HCT116 (cell line): ENCODE results near the gene NUP155. TPM values are rescaled to one million over a fixed set of nuclear protein-coding genes. Genes with fewer than 3 reads are reported as not detected.
"Not testable (repeated sequence)": the region's sequence is repeated elsewhere in the genome, so short reads cannot be mapped to it uniquely, and the experiment has no call there.

ENCODE experiments used
- ATAC-seq: fragments of 200-7000 bp; cut with Tn5 transposase; 2 replicates; pipeline ENCODE4 v1.9.1; 2020; ENCODE audit warnings: mild to moderate bottlenecking, moderate library complexity
- BruUV-seq: library from RNA; stranded (reverse); fragments of 400-500 nt; replicated peaks from 2 replicates; lab custom pipeline; 2021; lab: Mats Ljungman, UMichigan
- CTCF ChIA-PET: fragments of 300-600 bp; sonication (Branson Sonifier 250); formaldehyde crosslinking; loops from one replicate; lab custom pipeline; 2021; ENCODE audit warnings: antibody characterized with exemption; lab: Charles Lee
- POLR2A ChIA-PET: fragments of 300-600, 350-600 bp; sonication (Branson Sonifier 250); formaldehyde crosslinking; loops from one replicate; lab custom pipeline; 2021; ENCODE audit warnings: antibody characterized with exemption; lab: Charles Lee
- RAD21 ChIA-PET, 2 experiments: fragments of 300-600 bp; sonication (Branson Sonifier 250); formaldehyde crosslinking; loops; one replicate each; lab custom pipeline; 2023; ENCODE audit warnings: low total read pairs in 2 of 2; ENCODE audit not compliant: uncharacterized antibody in 2 of 2, unreplicated experiment in 2 of 2, low non-redundant PET in 1 of 2; lab: Charles Lee
- DNase-seq: peaks from one replicate; pipeline ENCODE4 v3.0.0-alpha.2; 2010; ENCODE audit warnings: low read depth, low spot score
- H2AFZ ChIP-seq: fragments of 200-600 bp; shearing (Covaris generic), sonication (generic); 2 replicates; pipeline ENCODE4 v1.6.1; 2017; ENCODE audit warnings: low read depth, mixed run types, mixed read lengths, antibody characterized with exemption, low read length; ENCODE audit not compliant: poor library complexity, severe bottlenecking
- H3K27ac ChIP-seq: 2 replicates; pipeline ENCODE4 v1.5.1; 2012; ENCODE audit warnings: low read depth, low read length
- H3K27me3 ChIP-seq: fragments of 200-600 bp; sonication (generic); 2 replicates; pipeline ENCODE4 v1.6.1; 2016; ENCODE audit warnings: mixed run types, low read length, mixed read lengths; ENCODE audit not compliant: insufficient read depth
- H3K36me3 ChIP-seq, 2 experiments: fragments of 200-500 bp in 1 of 2; fragments of 200-600 bp in 1 of 2; sonication (Bioruptor generic) in 1 of 2; sonication (generic) in 1 of 2; 2 replicates each; pipeline versions ENCODE4 v1.5.1 to v1.6.1; 2014 to 2016; ENCODE audit warnings: low read length in 2 of 2, inconsistent platforms in 1 of 2, mixed read lengths in 1 of 2, mixed run types in 1 of 2; ENCODE audit not compliant: insufficient read depth in 2 of 2, control insufficient read depth in 1 of 2
- H3K4me1 ChIP-seq, 2 experiments: fragments of 200-600 bp in 1 of 2; sonication (generic) in 1 of 2; 2 replicates each; pipeline versions ENCODE4 v1.5.1 to v1.6.1; 2012 to 2017; ENCODE audit warnings: low read length in 2 of 2, inconsistent platforms in 1 of 2, mild to moderate bottlenecking in 1 of 2, mixed read lengths in 1 of 2, mixed run types in 1 of 2, moderate library complexity in 1 of 2; ENCODE audit not compliant: insufficient read depth in 2 of 2, control insufficient read depth in 1 of 2
- H3K4me2 ChIP-seq: fragments of 200-600 bp; sonication (generic); 2 replicates; pipeline ENCODE4 v1.6.1; 2017; ENCODE audit warnings: mixed run types, low read length, mixed read lengths
- H3K4me3 ChIP-seq, 2 experiments: fragments of 200-600 bp in 1 of 2; sonication (generic) in 1 of 2; replicated peaks in 1 of 2; 2 replicates each; pipeline ENCODE4 v1.5.1; 2011 to 2016; ENCODE audit warnings: low read length in 2 of 2, control low read depth in 1 of 2, low read depth in 1 of 2, mild to moderate bottlenecking in 1 of 2, mixed read lengths in 1 of 2, mixed run types in 1 of 2
- H3K79me2 ChIP-seq: fragments of 200-600 bp; sonication (generic); 2 replicates; pipeline ENCODE4 v1.6.1; 2017; ENCODE audit warnings: mild to moderate bottlenecking, mixed run types, low read length, moderate library complexity, mixed read lengths; ENCODE audit not compliant: insufficient read depth
- H3K9ac ChIP-seq: fragments of 200-600 bp; sonication (generic); 2 replicates; pipeline ENCODE4 v1.6.1; 2016; ENCODE audit warnings: low read length, mixed read lengths
- H3K9me2 ChIP-seq: fragments of 200-600 bp; sonication (generic), shearing (Covaris generic); 2 replicates; pipeline ENCODE4 v1.6.1; 2017; ENCODE audit warnings: mixed run types, mild to moderate bottlenecking, moderate library complexity; ENCODE audit not compliant: insufficient read depth
- H3K9me3 ChIP-seq, 2 experiments: fragments of 200-500 bp in 1 of 2; fragments of 200-600 bp in 1 of 2; sonication (Bioruptor generic) in 1 of 2; sonication (generic) in 1 of 2; 2 replicates each; pipeline ENCODE4 v1.6.1; 2014 to 2017; ENCODE audit warnings: low read length in 2 of 2, mixed read lengths in 2 of 2, inconsistent platforms in 1 of 2, low read depth in 1 of 2, mild to moderate bottlenecking in 1 of 2, mixed run types in 1 of 2, moderate library complexity in 1 of 2; ENCODE audit not compliant: control insufficient read depth in 1 of 2, insufficient read depth in 1 of 2
- H4K20me1 ChIP-seq: fragments of 200-600 bp; sonication (generic), shearing (Covaris generic); 2 replicates; pipeline ENCODE4 v1.6.1; 2017; ENCODE audit warnings: mixed run types, mild to moderate bottlenecking, moderate library complexity; ENCODE audit not compliant: insufficient read depth
- TCF7L2 ChIP-seq: IDR thresholded peaks from 2 replicates; pipeline ENCODE4 v1.7.0; 2011; ENCODE audit warnings: borderline replicate concordance, inconsistent platforms; ENCODE audit not compliant: insufficient read depth, insufficient read length; ENCODE audit errors: extremely low read depth
- intact Hi-C: fragments of 100-400 bp; cut with micrococcal nuclease; formaldehyde crosslinking; loops from 2 replicates; pipeline ENCODE4 v1.10.0; 2022
- total RNA-seq: library from RNA; stranded (reverse); gene quantifications from one replicate; pipeline ENCODE4 v1.2.1, GENCODE V29; 2021; ENCODE audit not compliant: unreplicated experiment

NUP155 gene
- total RNA-seq, 1 experiment from 2014 or later = 80.9 TPM

- peaks cover 7% of the 10 kb centered on the region; the same call in 1 of the 2 replicates for H4K20me1 ChIP-seq
- CTCF ChIA-PET = no interaction called here
- peaks cover 85% of the 10 kb centered on the region for H3K79me2 ChIP-seq
- no peak overlapping the region for H3K4me2 ChIP-seq
- H3K27me3 ChIP-seq = no peaks in the 10 kb centered on the region
- no peak overlapping the region for H3K27ac ChIP-seq
- no peak overlapping the region for H3K9ac ChIP-seq
- H3K4me1 ChIP-seq = no peaks in the 10 kb centered on the region
- no TSS peak for BruUV-seq
- RAD21 ChIA-PET = no interaction called here
- H3K9me3 ChIP-seq = no peaks in the 10 kb centered on the region
- H2AFZ ChIP-seq = no peak overlapping the region
- intact Hi-C loops = no loop called here
- no peak for TF ChIP-seq TCF7L2
- H3K9me2 ChIP-seq = no peaks in the 10 kb centered on the region
- no peak overlapping the region for H3K4me3 ChIP-seq
- POLR2A ChIA-PET = no interaction called here
- no peak for ATAC-seq
- DNase-seq = no peak
- peaks cover 38 to 45% of the 10 kb centered on the region in 2 experiments for H3K36me3 ChIP-seq
These were observed 15.7 kb downstream of the NUP155 start for GRCh38 chr5:37355161-37355560.

DNA sequence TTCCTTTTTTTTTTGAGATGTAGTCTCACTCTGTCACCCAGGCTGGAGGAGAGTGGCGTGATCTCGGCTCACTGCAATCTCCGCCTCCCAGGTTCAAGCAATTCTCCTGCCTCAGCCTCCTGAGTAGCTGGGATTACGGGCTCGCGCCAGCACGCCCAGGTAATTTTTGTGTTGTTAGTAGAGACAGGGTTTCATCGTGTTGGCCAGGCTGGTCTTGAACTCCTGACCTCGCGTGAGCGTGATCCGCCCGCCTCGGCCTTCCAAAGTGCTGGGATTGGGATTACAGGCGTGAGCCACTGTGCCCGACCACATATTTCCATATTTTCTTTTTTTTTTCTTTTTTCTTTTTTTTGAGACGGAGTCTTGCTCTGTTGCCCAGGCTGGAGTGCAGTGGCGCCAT is 28.2 kb downstream of the NUP155 start:
- H3K27me3 ChIP-seq, H3K9ac ChIP-seq, DNase-seq, CTCF ChIA-PET, H3K9me3 ChIP-seq, RAD21 ChIA-PET, H3K27ac ChIP-seq, H3K9me2 ChIP-seq, intact Hi-C loops, H3K4me1 ChIP-seq, POLR2A ChIA-PET, H3K4me2 ChIP-seq, H4K20me1 ChIP-seq, BruUV-seq, ATAC-seq, H2AFZ ChIP-seq, H3K4me3 ChIP-seq: not testable (repeated sequence)
- Histone ChIP-seq H3K79me2 (peaks cover 40% of the 10 kb centered on the region), H3K36me3 (peaks cover 42 to 60% of the 10 kb centered on the region in 2 experiments)

DNA sequence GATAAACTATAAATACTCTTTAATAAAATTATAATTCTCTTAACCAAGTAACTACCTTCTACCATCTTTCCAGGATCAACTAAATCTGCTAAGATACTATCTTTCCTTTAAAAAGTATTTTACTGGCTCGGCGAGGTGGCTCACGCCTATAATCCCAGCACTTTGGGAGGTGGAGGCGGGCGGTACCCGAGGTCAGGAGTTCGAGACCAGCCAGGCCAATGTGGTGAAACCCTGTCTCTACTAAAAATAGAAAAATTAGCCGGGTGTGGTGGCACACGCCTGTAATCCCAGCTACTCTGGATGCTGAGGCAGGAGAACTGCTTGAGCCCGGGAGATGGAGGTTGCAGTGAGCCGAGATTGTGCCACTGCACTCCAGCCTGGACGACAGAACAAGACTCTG is 36.2 kb downstream of the NUP155 start:
- CTCF ChIA-PET, DNase-seq, H2AFZ ChIP-seq, H4K20me1 ChIP-seq, POLR2A ChIA-PET, intact Hi-C loops, H3K9me3 ChIP-seq, H3K27me3 ChIP-seq, RAD21 ChIA-PET, H3K4me1 ChIP-seq, ATAC-seq, H3K4me3 ChIP-seq, H3K27ac ChIP-seq, BruUV-seq, H3K4me2 ChIP-seq, H3K9ac ChIP-seq, H3K9me2 ChIP-seq: not testable (repeated sequence)
- Histone ChIP-seq H3K36me3 (peaks cover 42 to 60% of the 10 kb centered on the region in 2 experiments), H3K79me2 (peaks cover 39% of the 10 kb centered on the region)
